Amniotic epithelial cell (primary cell): ENCODE measurements around the gene RUNX1.

Experiments used
- DNase-seq: peaks from one replicate; pipeline ENCODE4 v3.0.0-alpha.2; 2010; ENCODE audit warnings: low read depth

Gene RUNX1

GRCh38 chr21:34992736-34993398 is 56.2 kb downstream of the RUNX1 start:
- no peak for DNase-seq

GRCh38 chr21:34992180-34992579 is 56.9 kb downstream of the RUNX1 start:
- no peak for DNase-seq

GRCh38 chr21:34991366-34991957 is 57.6 kb downstream of the RUNX1 start:
- DNase-seq = no peak

- DNase-seq = no peak
These were observed 58.3 kb downstream of the RUNX1 start for GRCh38 chr21:34990842-34991241.

GRCh38 chr21:34989337-34990151 is 59.6 kb downstream of the RUNX1 start:
- peak; percentile 61 for DNase-seq

- DNase-seq = no peak
These were observed 60.5 kb downstream of the RUNX1 start for GRCh38 chr21:34988625-34989024.

GRCh38 chr21:34988139-34988538 is 61.0 kb downstream of the RUNX1 start:
- no peak for DNase-seq

- no peak for DNase-seq
These were observed 61.5 kb downstream of the RUNX1 start for GRCh38 chr21:34987501-34988072.

- peak; percentile 94 for DNase-seq
These were observed 62.3 kb downstream of the RUNX1 start for GRCh38 chr21:34986561-34987500.

GRCh38 chr21:34984356-34985058 is 64.6 kb downstream of the RUNX1 start:
- DNase-seq = no peak

GRCh38 chr21:34983680-34984086 is 65.4 kb downstream of the RUNX1 start:
- DNase-seq = peak; percentile 56

GRCh38 chr21:34981791-34982190 is 67.3 kb downstream of the RUNX1 start:
- DNase-seq = no peak

- no peak for DNase-seq
These were observed 68.5 kb downstream of the RUNX1 start for GRCh38 chr21:34980423-34981115.

- no peak for DNase-seq
These were observed 69.7 kb downstream of the RUNX1 start for GRCh38 chr21:34979383-34979782.

GRCh38 chr21:34977333-34977732 is 71.8 kb downstream of the RUNX1 start:
- DNase-seq = no peak

- DNase-seq = no peak
These were observed 74.7 kb downstream of the RUNX1 start for GRCh38 chr21:34974162-34974981.

- DNase-seq = no peak
These were observed 75.4 kb downstream of the RUNX1 start for GRCh38 chr21:34973685-34974084.

- peak; percentile 58 for DNase-seq
These were observed 77.4 kb downstream of the RUNX1 start for GRCh38 chr21:34971656-34972055.

GRCh38 chr21:34970566-34970965 is 78.5 kb downstream of the RUNX1 start:
- no peak for DNase-seq

GRCh38 chr21:34970167-34970500 is 79.0 kb downstream of the RUNX1 start:
- no peak for DNase-seq
